Stimulated activated CD4-positive, alpha-beta T cell treated with anti-CD3 and anti-CD28 coated beads, Interleukin-2, amount 100 ng/mL, for 48 hours (primary cell): Measurements from ENCODE around the gene RTEL1.
"Not testable (repeated sequence)": the region's sequence is repeated elsewhere in the genome, so short reads cannot be mapped to it uniquely, and the experiment has no call there.

Source experiments
- DNase-seq, 2 donors: peaks; one replicate each; pipeline ENCODE4 v3.0.0-alpha.2; 2020

Gene RTEL1, protein sequence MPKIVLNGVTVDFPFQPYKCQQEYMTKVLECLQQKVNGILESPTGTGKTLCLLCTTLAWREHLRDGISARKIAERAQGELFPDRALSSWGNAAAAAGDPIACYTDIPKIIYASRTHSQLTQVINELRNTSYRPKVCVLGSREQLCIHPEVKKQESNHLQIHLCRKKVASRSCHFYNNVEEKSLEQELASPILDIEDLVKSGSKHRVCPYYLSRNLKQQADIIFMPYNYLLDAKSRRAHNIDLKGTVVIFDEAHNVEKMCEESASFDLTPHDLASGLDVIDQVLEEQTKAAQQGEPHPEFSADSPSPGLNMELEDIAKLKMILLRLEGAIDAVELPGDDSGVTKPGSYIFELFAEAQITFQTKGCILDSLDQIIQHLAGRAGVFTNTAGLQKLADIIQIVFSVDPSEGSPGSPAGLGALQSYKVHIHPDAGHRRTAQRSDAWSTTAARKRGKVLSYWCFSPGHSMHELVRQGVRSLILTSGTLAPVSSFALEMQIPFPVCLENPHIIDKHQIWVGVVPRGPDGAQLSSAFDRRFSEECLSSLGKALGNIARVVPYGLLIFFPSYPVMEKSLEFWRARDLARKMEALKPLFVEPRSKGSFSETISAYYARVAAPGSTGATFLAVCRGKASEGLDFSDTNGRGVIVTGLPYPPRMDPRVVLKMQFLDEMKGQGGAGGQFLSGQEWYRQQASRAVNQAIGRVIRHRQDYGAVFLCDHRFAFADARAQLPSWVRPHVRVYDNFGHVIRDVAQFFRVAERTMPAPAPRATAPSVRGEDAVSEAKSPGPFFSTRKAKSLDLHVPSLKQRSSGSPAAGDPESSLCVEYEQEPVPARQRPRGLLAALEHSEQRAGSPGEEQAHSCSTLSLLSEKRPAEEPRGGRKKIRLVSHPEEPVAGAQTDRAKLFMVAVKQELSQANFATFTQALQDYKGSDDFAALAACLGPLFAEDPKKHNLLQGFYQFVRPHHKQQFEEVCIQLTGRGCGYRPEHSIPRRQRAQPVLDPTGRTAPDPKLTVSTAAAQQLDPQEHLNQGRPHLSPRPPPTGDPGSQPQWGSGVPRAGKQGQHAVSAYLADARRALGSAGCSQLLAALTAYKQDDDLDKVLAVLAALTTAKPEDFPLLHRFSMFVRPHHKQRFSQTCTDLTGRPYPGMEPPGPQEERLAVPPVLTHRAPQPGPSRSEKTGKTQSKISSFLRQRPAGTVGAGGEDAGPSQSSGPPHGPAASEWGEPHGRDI (N-terminal part only)

DNA sequence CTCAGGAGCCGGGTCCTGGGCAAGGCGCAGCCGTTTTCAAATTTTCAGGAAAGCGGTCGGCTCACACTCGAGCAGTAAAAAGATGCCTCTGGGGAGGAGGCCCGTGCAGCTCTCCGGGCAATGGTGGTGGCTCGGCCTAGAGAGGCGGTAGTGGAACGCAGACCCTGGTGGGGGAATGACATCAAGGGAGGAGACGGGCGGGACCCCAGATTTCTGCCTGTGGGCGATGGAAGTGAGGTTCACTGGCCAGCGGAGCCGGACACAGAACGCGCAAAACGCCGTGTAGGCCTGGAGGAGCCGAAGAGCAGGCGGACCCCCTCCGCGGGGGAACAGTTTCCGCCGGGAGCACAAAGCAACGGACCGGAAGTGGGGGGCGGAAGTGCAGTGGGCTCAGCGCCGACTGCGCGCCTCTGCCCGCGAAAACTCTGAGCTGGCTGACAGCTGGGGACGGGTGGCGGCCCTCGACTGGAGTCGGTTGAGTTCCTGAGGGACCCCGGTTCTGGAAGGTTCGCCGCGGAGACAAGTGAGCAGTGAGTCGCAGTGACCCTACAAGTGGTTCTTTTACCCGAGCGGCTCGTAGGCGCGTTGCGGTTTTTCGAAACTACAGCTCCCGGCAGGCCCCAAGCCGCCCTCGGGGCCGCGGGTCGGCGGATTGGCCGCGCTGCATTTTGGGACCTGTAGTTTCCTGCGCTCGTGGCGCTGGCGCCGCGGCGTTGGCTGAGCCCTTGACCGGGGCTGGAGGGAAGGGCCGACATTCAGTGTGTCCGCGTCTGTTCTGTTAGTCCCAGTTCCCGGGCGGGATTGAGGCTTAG is at the start of gene RTEL1:
RTEL1 (plus strand) TSS at position 376 of the 812 bp plus-strand sequence. CDS start 1,091 bp downstream, outside the sequence.
- peak; percentile 89 to 91 for DNase-seq

DNA sequence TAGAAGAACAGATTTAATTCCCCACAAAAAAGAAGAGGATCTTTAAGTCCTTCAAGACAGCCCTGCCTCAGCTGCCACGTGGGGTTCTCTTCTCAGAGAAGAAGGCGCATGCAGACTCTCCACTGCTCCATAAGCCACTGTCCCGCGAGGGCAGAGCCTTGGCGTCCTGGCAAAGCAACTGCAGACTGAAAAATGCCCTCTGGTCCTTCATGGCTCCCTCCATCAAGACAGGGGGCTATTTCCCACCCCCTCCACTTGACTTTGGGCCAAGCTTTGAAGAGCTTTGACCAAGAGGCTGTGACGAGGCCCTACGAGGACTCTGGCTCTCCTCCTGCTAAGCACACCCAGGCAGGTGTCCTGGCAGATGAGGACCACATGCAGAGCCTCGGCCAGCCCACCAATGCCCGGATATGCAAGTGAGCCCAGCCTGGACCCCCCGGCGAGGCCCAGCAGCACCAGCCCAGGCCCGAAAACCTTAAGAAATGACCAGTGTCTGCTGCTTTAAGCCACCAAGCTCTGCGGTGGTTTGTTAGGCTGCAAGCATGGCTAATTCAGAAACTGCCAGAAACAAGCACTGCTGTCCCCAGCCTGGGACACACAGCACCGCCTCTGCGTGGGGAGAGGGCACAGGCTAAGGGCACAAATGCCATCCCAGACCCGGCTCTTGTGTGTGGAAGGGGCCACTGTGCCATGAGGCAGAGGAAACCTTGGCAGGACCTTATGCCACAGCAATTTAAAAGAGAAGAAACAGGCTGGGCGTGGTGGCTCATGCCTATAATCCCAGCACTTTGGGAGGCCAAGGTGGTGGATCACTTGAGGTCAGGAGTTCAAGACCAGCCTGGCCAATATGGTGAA is 47.3 kb upstream of the RTEL1 start:
- no peak for DNase-seq

DNA sequence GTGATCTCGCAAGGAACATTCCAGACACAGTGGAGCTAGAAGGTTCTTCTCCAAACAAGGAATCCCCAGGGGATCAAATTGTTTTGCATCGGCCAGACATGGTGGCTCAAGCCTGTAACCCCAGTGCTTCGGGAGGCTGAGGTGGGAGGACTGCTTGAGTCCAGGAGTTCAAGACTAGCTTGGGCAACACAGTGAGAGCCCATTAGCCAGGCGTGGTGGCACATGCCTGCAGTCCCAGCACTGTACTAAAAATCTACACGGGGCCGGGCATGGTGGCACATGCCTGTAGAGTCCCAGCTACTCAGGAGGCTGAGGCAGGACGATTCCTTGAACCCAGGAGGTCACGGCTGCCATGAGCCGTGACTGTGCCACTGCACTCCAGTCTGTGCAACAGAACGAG is 46.5 kb upstream of the RTEL1 start:
- no peak for DNase-seq

GRCh38 chr20:63612276-63612931 is 45.7 kb upstream of the RTEL1 start:
- DNase-seq = no peak

GRCh38 chr20:63613863-63614594 is 44.1 kb upstream of the RTEL1 start:
- DNase-seq = not testable (repeated sequence)

DNA sequence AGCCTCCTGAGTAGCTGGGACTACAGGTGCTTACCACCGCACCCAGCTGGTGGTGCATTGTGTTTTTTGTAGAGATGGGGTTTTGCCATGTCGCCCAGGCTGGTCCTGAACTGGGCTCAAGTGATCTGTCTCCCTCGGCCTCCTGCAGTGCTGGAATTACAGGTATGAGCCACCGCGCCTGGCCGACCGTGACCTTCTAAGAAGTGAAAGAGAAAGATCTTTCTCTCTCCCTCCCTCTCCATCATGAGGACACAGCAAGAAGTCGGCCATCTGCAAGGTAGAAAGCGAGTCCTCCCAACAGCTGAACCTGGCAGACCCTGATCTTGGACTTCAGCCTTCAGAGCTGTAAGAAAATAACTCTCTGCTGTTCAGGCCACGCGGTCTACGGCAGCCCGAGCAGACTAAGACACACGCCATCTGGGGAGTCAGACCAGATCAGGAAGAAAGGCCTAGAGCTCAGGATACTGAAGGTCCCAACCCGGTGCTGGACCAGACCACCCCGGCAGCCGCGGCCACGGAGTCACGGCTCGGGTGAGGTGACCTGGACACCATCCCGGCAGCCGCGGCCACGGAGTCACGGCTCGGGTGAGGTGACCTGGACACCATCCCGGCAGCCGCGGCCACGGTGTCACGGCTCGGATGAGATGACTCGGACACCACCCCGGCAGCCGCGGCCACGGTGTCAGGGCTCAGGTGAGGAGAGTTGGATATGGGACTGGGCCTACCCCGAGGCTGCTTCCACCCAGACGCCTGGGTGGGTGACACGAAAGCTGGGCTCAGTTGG is 40.8 kb upstream of the RTEL1 start:
- no peak for DNase-seq

GRCh38 chr20:63617876-63618265 is 40.2 kb upstream of the RTEL1 start:
- DNase-seq = no peak

DNA sequence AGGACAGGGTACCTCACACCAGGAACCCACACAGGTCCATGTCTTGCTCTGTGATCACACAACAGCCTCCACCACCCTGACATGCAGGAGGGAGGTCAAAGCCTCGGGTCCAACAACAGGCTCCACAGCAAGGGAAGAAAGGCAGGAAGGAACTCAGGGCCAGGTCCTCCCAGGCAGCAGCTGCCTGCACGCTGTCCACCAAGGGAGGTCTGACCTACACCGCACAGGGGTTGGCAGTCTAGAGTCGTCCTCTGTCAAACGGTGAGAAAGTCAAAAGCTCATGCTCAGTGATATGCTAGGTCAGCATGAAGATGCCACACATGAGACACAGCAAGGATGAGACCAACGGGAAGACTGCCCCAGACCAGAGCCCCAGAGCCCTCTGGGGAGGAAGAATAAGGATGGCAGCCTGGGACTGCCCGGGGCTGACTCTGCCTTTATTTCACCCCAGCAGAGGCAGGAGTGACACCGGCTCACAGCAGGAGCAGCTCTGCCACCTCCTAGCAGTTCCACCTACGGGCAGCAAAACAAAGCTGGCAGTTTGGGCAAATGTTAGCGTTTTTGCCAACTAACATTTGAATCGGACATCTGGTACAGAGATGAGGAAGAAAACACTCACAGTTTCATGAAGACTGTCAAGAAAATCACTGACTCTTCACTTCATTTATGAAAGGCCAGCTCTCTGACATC is 39.7 kb upstream of the RTEL1 start:
- no peak for DNase-seq

GRCh38 chr20:63619086-63619485 is 39.0 kb upstream of the RTEL1 start:
- DNase-seq = no peak

- DNase-seq = no peak
These were observed 38.6 kb upstream of the RTEL1 start for GRCh38 chr20:63619505-63619904.

DNA sequence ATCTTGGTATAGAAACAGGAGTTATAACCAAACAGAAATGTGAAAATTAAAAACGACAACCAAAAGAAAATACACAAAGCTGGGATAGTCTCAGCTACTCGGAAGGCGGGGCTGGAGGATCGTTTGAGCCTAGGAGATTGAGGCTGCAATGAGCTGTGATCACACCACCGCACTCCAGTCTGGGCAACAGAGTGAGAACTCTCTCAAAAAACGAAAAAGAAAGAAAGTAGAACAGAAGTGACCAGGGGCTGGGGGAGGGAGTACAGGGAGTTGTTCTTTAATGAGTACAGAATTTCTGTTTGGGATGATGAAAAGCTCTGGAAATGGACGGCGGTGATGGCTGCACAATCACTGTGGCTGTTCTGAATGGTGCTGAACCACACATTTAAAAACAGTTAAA is 37.1 kb upstream of the RTEL1 start:
- no peak for DNase-seq

DNA sequence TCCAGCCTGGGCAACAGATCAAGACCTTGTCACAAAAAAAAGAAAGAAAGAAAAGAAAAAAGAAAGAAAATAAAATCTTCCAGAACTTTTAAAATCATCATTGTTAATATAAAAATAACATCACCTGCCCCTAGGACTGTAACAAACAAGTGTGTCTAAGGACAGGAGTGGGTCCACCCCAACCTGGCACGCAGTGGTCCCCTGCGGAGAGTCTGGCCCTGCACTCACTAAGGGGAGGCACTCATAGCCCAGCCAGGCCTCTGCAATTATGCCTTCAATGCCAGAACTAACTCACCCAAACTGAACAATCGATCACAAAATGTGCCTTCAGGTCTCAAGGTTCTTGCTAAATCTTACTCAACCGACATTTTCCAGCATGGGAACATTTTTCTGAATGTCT is 36.0 kb upstream of the RTEL1 start:
- DNase-seq = no peak

DNA sequence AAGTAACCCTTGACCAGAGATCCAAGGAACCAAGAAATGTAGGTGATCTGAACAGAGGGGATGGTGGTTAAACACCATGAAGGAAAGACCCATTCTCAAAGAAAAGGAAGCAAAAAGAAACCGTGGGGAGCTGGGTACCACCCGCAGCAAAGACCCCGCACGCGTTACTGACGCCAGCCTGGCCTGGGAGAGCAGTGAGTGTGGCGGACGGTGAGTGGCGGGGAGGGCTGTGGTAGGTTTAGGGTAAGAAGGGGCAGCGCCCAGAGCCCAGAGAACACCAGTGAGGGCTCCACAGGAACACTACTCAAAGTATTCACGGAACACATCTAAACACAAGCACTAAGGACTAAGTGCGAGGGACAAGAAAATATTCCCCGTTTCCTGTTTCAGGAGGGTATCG is 35.4 kb upstream of the RTEL1 start:
- no peak for DNase-seq

DNA sequence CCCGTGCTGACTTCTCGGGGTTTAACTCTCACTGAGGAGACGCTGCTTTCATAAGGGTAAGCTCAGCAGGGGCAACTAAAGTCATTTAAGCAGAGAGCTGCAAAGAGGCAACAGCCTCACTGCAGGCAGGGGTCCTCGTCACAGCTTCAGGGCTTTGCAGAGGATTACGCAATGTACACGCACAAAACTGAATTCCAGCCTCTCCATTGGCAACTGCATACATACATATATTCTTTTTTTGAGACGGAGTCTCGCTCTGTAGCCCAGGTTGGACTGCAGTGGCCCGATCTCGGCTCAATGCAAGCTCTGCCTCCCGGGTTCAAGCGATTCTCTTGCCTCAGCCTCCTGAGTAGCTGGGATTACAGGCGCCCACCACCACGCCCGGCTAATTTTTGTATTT is 33.6 kb upstream of the RTEL1 start:
- no peak for DNase-seq

GRCh38 chr20:63625771-63626423 is 32.2 kb upstream of the RTEL1 start:
- no peak for DNase-seq

DNA sequence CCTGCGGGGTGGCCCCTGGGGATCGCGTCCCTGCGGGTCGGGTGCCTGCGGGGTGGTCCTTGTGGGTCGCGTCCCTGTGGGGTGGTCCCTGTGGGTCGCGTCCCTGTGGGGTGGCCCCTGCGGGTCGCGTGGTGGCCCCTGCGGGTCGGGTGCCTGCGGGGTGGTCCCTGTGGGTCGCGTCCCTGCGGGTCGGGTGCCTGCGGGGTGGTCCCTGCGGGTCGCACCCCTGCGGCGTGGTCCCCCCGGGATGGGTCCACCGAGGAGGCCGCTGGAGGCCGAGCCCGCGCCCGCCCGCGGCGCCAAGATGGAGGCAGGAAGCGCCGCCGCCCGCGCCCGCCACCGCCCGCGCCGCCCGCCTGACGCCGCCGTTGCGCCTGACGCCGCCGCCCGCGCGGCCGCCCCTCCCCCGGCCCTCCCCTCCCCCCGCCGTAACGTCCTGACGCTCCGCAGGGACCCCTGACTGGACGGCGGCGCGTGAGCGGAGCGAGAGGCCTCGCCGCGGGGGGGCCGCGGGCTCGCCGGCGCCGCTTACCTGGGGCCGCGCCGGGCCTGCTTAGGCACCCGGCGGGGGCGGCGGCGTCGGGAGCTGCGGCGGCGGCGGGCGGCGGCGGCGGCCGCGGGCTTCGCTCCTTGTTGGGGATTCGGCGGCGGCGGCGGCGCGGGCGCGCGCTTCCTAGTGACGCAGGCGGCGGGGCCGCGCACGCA is 31.5 kb upstream of the RTEL1 start, which contains the start of gene GMEB2:
GMEB2 (minus strand) TSS at position 678 of the 705 bp plus-strand sequence. CDS start 7,704 bp downstream, outside the sequence.
- peak; percentile 59 to 93 for DNase-seq

- peak in 1 of 2 donors; percentile 89 for DNase-seq
These were observed 30.9 kb upstream of the RTEL1 start for GRCh38 chr20:63627129-63627750.
